ENCODE data around the gene RBBP5.

DNA sequence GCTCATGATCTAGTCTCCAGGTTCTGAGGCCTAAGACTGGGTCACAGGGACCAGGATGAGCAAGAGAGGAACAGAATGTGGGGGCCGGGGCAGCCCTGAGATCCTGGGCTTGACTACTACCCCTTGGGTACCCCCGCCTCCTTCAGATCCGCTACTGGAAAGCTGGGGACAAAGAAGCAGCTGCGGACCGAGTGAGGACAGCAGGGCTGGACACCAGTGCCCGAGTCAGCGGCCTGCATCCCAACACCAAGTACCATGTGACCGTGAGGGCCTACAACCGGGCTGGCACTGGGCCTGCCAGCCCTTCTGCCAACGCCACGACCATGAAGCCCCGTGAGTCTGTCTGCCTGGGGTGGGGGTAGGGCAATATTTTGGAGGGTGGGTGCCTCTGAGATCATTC, 50.0 kb downstream of the RBBP5 start:
- TF ChIP-seq FOXM1 (IDR thresholded peaks at IDR 0.05; ENCODE audit: borderline replicate concordance, low read depth) = no peak
- no peak for TF ChIP-seq RAD21 (IDR thresholded peaks at IDR 0.05; ENCODE audit: low read depth)
- TF ChIP-seq, protein P1, sequence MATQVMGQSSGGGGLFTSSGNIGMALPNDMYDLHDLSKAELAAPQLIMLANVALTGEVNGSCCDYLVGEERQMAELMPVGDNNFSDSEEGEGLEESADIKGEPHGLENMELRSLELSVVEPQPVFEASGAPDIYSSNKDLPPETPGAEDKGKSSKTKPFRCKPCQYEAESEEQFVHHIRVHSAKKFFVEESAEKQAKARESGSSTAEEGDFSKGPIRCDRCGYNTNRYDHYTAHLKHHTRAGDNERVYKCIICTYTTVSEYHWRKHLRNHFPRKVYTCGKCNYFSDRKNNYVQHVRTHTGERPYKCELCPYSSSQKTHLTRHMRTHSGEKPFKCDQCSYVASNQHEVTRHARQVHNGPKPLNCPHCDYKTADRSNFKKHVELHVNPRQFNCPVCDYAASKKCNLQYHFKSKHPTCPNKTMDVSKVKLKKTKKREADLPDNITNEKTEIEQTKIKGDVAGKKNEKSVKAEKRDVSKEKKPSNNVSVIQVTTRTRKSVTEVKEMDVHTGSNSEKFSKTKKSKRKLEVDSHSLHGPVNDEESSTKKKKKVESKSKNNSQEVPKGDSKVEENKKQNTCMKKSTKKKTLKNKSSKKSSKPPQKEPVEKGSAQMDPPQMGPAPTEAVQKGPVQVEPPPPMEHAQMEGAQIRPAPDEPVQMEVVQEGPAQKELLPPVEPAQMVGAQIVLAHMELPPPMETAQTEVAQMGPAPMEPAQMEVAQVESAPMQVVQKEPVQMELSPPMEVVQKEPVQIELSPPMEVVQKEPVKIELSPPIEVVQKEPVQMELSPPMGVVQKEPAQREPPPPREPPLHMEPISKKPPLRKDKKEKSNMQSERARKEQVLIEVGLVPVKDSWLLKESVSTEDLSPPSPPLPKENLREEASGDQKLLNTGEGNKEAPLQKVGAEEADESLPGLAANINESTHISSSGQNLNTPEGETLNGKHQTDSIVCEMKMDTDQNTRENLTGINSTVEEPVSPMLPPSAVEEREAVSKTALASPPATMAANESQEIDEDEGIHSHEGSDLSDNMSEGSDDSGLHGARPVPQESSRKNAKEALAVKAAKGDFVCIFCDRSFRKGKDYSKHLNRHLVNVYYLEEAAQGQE (IDR thresholded peaks at IDR 0.05; ENCODE audit: low read depth) = no peak
